ENCODE measurements around the gene DIO1. TPM values are rescaled to one million over a fixed set of nuclear protein-coding genes. Genes with fewer than 3 reads are reported as not detected.

DIO1 gene
- total RNA-seq, 1 donor from 2014 or later = not detected

- intact Hi-C loops (cut with DNase I) = no loop called here
Measured at GRCh38 chr1:53919675-53920066, 25.7 kb downstream of the DIO1 start.

GRCh38 chr1:53927376-53927881 lies 33.4 kb downstream of the DIO1 start:
- no peak for TF ChIP-seq CTCF (IDR thresholded peaks at IDR 0.05)
- intact Hi-C loops (cut with DNase I) = no loop called here
- no peaks in the 10 kb centered on the region for H3K27me3 ChIP-seq
- no peak overlapping the region for H3K4me3 ChIP-seq
- DNase-seq (ENCODE audit: low spot score in 2 of 2) = no peak
- H3K27ac ChIP-seq = no peak overlapping the region
- H3K36me3 ChIP-seq = peaks cover 11 to 32% of the 10 kb centered on the region in 2 donors
- H3K9me3 ChIP-seq = no peaks in the 10 kb centered on the region
- no peaks in the 10 kb centered on the region for H3K4me1 ChIP-seq

More at GRCh38 chr1:53919675-53920066, 25.7 kb downstream of the DIO1 start:
- H3K4me3 ChIP-seq = no peak overlapping the region
- peaks cover 0 to 2% of the 10 kb centered on the region in 2 donors for H3K4me1 ChIP-seq
- peak overlapping the region in 1 of 2 donors; percentile 20 for H3K27ac ChIP-seq
- no peak for TF ChIP-seq CTCF (IDR thresholded peaks at IDR 0.05)
- DNase-seq (ENCODE audit: low spot score in 2 of 2) = no peak
- H3K27me3 ChIP-seq = no peaks in the 10 kb centered on the region
- no peaks in the 10 kb centered on the region for H3K9me3 ChIP-seq
- H3K36me3 ChIP-seq = peaks cover 20 to 23% of the 10 kb centered on the region in 2 donors

GRCh38 chr1:53929246-53929960 lies 35.4 kb downstream of the DIO1 start:
- H3K4me1 ChIP-seq = no peaks in the 10 kb centered on the region
- H3K36me3 ChIP-seq = peaks cover 5 to 27% of the 10 kb centered on the region in 2 donors
- DNase-seq (ENCODE audit: low spot score in 2 of 2) = no peak
- no peak overlapping the region for H3K4me3 ChIP-seq
- no peaks in the 10 kb centered on the region for H3K27me3 ChIP-seq
- no peaks in the 10 kb centered on the region for H3K9me3 ChIP-seq
- no peak for TF ChIP-seq CTCF (IDR thresholded peaks at IDR 0.05)
- intact Hi-C loops (cut with DNase I) = no loop called here
- no peak overlapping the region for H3K27ac ChIP-seq

GRCh38 chr1:53930932-53931331 lies 36.9 kb downstream of the DIO1 start:
- Histone ChIP-seq H3K27me3 (no peaks in the 10 kb centered on the region), H3K27ac (no peak overlapping the region), H3K36me3 (peaks cover 5 to 23% of the 10 kb centered on the region in 2 donors), H3K4me3 (no peak overlapping the region), H3K4me1 (no peaks in the 10 kb centered on the region), H3K9me3 (no peaks in the 10 kb centered on the region)
- no peak for DNase-seq (ENCODE audit: low spot score in 2 of 2)
- TF ChIP-seq CTCF (IDR thresholded peaks at IDR 0.05) = no peak
- intact Hi-C loops (cut with DNase I) = no loop called here

- H3K27me3 ChIP-seq = no peaks in the 10 kb centered on the region
- TF ChIP-seq CTCF (IDR thresholded peaks at IDR 0.05) = no peak
- no peaks in the 10 kb centered on the region for H3K9me3 ChIP-seq
- no peak for DNase-seq (ENCODE audit: low spot score in 2 of 2)
- no peak overlapping the region for H3K4me3 ChIP-seq
- peaks cover 5 to 23% of the 10 kb centered on the region in 2 donors for H3K36me3 ChIP-seq
- H3K27ac ChIP-seq = no peak overlapping the region
- no peaks in the 10 kb centered on the region for H3K4me1 ChIP-seq
- intact Hi-C loops (cut with DNase I) = no loop called here
Measured at GRCh38 chr1:53931523-53931922, 37.5 kb downstream of the DIO1 start.

All from ascending aorta (tissue), 2 donors.